Liver (tissue), 9 donors: ENCODE data around the gene OCA2. TPM values are rescaled to one million over a fixed set of nuclear protein-coding genes. Genes with fewer than 3 reads are reported as not detected.

Experiments used
- DNase-seq: peaks from one replicate; pipeline ENCODE4 v3.0.0-alpha.2; 2017; ENCODE audit warnings: low spot score
- H3K27ac ChIP-seq, 2 donors: one replicate each; pipeline ENCODE4 v1.7.0; 2013; ENCODE audit warnings: inconsistent platforms in 2 of 2, low read length in 2 of 2, control low read depth in 1 of 2, low read depth in 1 of 2, mild to moderate bottlenecking in 1 of 2
- H3K27me3 ChIP-seq, 4 donors: one replicate each; pipeline versions ENCODE4 v1.6.1 to v1.7.0; 2013; ENCODE audit warnings: low read length in 3 of 4, inconsistent platforms in 1 of 4, mild to moderate bottlenecking in 1 of 4, moderate library complexity in 1 of 4; ENCODE audit not compliant: control insufficient read depth in 4 of 4, insufficient read depth in 4 of 4
- H3K36me3 ChIP-seq, 4 donors: one replicate each; pipeline versions ENCODE4 v1.6.1 to v1.7.0; 2013; ENCODE audit warnings: low read length in 3 of 4, mild to moderate bottlenecking in 3 of 4, low read depth in 1 of 4, moderate library complexity in 1 of 4; ENCODE audit not compliant: control insufficient read depth in 4 of 4, insufficient read depth in 3 of 4
- H3K4me1 ChIP-seq, 4 donors: one replicate each; pipeline versions ENCODE4 v1.6.1 to v1.7.0; 2013; ENCODE audit warnings: low read length in 3 of 4, mild to moderate bottlenecking in 3 of 4, moderate library complexity in 1 of 4; ENCODE audit not compliant: control insufficient read depth in 4 of 4, insufficient read depth in 4 of 4
- H3K4me3 ChIP-seq, 3 donors: one replicate each; pipeline versions ENCODE4 v1.6.1 to v1.7.0; 2013; ENCODE audit warnings: low read length in 3 of 3, control low read depth in 1 of 3, low read depth in 1 of 3, mild to moderate bottlenecking in 1 of 3
- H3K9ac ChIP-seq, 2 donors: one replicate each; pipeline ENCODE4 v1.7.0; 2013; ENCODE audit warnings: low read length in 2 of 2, mild to moderate bottlenecking in 2 of 2, moderate library complexity in 2 of 2, control low read depth in 1 of 2, low read depth in 1 of 2
- H3K9me3 ChIP-seq, 4 donors: one replicate each; pipeline versions ENCODE4 v1.6.1 to v1.7.0; 2013; ENCODE audit warnings: low read length in 3 of 4; ENCODE audit not compliant: control insufficient read depth in 4 of 4
- EGR1 ChIP-seq, 2 donors: IDR thresholded peaks; 2 replicates each; pipeline ENCODE4 v1.6.1; 2016 to 2018; ENCODE audit warnings: antibody characterized with exemption in 2 of 2, low read depth in 2 of 2
- FOXA1 ChIP-seq: IDR thresholded peaks from 2 replicates; pipeline ENCODE4 v1.6.1; 2016; ENCODE audit warnings: antibody characterized with exemption
- FOXA2 ChIP-seq: IDR thresholded peaks from 2 replicates; pipeline ENCODE4 v1.6.1; 2016; ENCODE audit warnings: antibody characterized with exemption
- GABPA ChIP-seq, 2 donors: IDR thresholded peaks in 1 of 2; conservative IDR thresholded peaks in 1 of 2; 2 replicates each; pipeline ENCODE4 v1.6.1; 2016; ENCODE audit warnings: antibody characterized with exemption in 2 of 2, mild to moderate bottlenecking in 1 of 2, moderate library complexity in 1 of 2
- HNF4A ChIP-seq, 2 donors: conservative IDR thresholded peaks; 2 replicates each; pipeline ENCODE4 v1.6.1; 2016; ENCODE audit warnings: antibody characterized with exemption in 2 of 2, mild to moderate bottlenecking in 2 of 2
- HNF4G ChIP-seq: IDR thresholded peaks from 2 replicates; pipeline ENCODE4 v1.6.1; 2016; ENCODE audit warnings: antibody characterized with exemption
- JUND ChIP-seq, 2 donors: IDR thresholded peaks; 2 replicates each; pipeline ENCODE4 v1.6.1; 2016; ENCODE audit warnings: antibody characterized with exemption in 2 of 2
- NR2F2 ChIP-seq: IDR thresholded peaks from 2 replicates; pipeline ENCODE4 v1.6.1; 2016; ENCODE audit warnings: antibody characterized with exemption
- RAD21 ChIP-seq, 2 donors: IDR thresholded peaks; 2 replicates each; pipeline ENCODE4 v1.6.1; 2016; ENCODE audit warnings: antibody characterized with exemption in 2 of 2, mild to moderate bottlenecking in 2 of 2
- RXRA ChIP-seq, 2 donors: IDR thresholded peaks; 2 replicates each; pipeline ENCODE4 v1.6.1; 2017 to 2018; ENCODE audit warnings: antibody characterized with exemption in 2 of 2, mild to moderate bottlenecking in 1 of 2
- SP1 ChIP-seq: IDR thresholded peaks from 2 replicates; pipeline ENCODE4 v1.6.1; 2018; ENCODE audit warnings: antibody characterized with exemption, mild to moderate bottlenecking
- TAF1 ChIP-seq: conservative IDR thresholded peaks from 2 replicates; pipeline ENCODE4 v1.6.1; 2016; ENCODE audit warnings: antibody characterized with exemption, mild to moderate bottlenecking
- YY1 ChIP-seq: IDR thresholded peaks from 2 replicates; pipeline ENCODE4 v1.6.1; 2016; ENCODE audit warnings: antibody characterized with exemption, mild to moderate bottlenecking
- WGBS: extraction: QIAGEN DNeasy Blood & Tissue Kit; methylation state at CpG from one replicate; pipeline ENCODE4 v1.1.7; 2013; 5-methylcytosine and 5-hydroxymethylcytosine counted together
- polyA plus RNA-seq, 2 donors: library from polyadenylated mRNA; stranded (reverse) in 1 of 2; unstranded in 1 of 2; fragments of 200-250 nt in 1 of 2; fragments of >200 nt in 1 of 2; fragmentation: Nextera tagmentation in 1 of 2; extraction: Ambion mirVana in 1 of 2; gene quantifications; one replicate each; pipeline versions ENCODE4 v1.2.1 to v1.2.3, GENCODE V29; 2013 to 2015
- total RNA-seq, 2 donors: library from RNA; depleted of rRNA; stranded (reverse); fragments of >200 nt; gene quantifications; one replicate each; pipeline ENCODE4 v1.2.3, GENCODE V29; 2014
- TF ChIP-seq, protein P1 (sequence below): IDR thresholded peaks from 2 replicates; pipeline ENCODE4 v1.6.1; 2016; ENCODE audit warnings: antibody characterized with exemption
- TF ChIP-seq, protein P2 (sequence below): IDR thresholded peaks from 2 replicates; pipeline ENCODE4 v1.6.1; 2016; ENCODE audit warnings: antibody characterized with exemption
- TF ChIP-seq, protein P3 (sequence below): fragments of 150-350 bp; IDR thresholded peaks from 2 replicates; pipeline ENCODE4 v1.5.1; 2017; ENCODE audit warnings: improper control_type of control experiment, low read depth, low read length; ENCODE audit not compliant: missing input control
- TF ChIP-seq, protein P4 (sequence below): IDR thresholded peaks from 2 replicates; pipeline ENCODE4 v1.6.1; 2016; ENCODE audit warnings: antibody characterized with exemption
- TF ChIP-seq, protein P5 (sequence below): IDR thresholded peaks from 2 replicates; pipeline ENCODE4 v1.6.1; 2016; ENCODE audit warnings: antibody characterized with exemption, mild to moderate bottlenecking
- donor health status: healthy.
- donor health status: healthy.
- donor health status: healthy.
- donor health status: healthy.
- donor health status: healthy.

The OCA2 gene
- total and polyA plus RNA-seq, 4 donors: 0.02 to 0.56 (median 0.15) TPM

DNA sequence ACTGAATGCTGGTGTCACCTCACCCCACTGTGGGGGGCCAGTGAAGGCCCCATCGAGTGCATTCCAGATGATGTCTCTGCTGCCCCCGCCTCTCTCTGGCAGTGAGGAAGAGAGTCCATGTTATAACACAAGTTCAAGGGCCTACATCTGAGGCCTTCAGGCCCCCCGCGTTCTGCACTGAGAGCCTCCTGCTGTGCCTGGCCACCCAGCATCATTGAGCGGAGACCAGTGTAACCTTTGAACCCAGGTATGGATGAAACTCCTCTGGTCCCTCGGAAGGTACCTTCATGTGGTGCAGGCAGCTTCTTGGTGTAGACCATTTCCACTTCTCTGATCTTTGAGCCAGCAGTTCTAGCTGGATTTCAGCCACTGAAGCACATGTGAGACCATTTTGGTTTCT lies 324.9 kb downstream of the OCA2 start:
- Histone ChIP-seq H3K9me3 (peaks cover 0 to 2% (median 0%) of the 10 kb centered on the region in 4 donors), H3K36me3 (no peaks in the 10 kb centered on the region), H3K27me3 (no peaks in the 10 kb centered on the region), H3K4me1 (no peaks in the 10 kb centered on the region), H3K27ac (no peak overlapping the region), H3K9ac (no peak overlapping the region), H3K4me3 (no peak overlapping the region)
- DNase-seq: no peak
- TF ChIP-seq, protein P1, sequence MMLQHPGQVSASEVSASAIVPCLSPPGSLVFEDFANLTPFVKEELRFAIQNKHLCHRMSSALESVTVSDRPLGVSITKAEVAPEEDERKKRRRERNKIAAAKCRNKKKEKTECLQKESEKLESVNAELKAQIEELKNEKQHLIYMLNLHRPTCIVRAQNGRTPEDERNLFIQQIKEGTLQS: no peak
- TF ChIP-seq, protein P2, sequence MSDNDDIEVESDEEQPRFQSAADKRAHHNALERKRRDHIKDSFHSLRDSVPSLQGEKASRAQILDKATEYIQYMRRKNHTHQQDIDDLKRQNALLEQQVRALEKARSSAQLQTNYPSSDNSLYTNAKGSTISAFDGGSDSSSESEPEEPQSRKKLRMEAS: no peak
- WGBS: 93% methylated on average over 6 of the region's 6 CpGs

DNA sequence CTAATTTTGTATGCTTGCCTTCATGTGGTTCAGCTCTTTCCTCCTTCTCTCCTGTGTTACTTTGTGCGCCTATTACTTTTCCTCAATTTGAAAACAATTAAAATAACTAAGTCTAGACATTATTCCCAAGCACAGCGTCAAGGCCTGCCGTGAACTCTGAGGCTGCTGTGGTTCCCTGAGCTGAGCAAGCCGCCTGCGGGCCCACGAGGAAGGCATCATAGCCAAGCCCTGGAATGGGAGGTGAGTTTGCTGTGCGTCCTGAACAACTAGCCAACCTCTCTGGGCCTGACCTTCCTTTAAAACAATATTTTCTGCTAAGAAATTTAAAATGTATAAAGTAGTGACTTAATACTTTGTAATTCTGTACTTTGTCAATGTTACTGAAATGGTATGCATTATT lies 327.2 kb downstream of the OCA2 start:
- H3K27me3 ChIP-seq: no peaks in the 10 kb centered on the region
- H3K4me1 ChIP-seq: no peaks in the 10 kb centered on the region
- H3K9me3 ChIP-seq: peaks cover 0 to 5% (median 2%) of the 10 kb centered on the region in 4 donors
- WGBS: 89% methylated on average over 7 of the region's 7 CpGs
- H3K36me3 ChIP-seq: no peaks in the 10 kb centered on the region
- DNase-seq: no peak
- no peak overlapping the region for H3K4me3 ChIP-seq
- no peak overlapping the region for H3K27ac ChIP-seq
- TF ChIP-seq TAF1: no peak
- TF ChIP-seq HNF4G: no peak
- no peak for TF ChIP-seq FOXA2
- no peak for TF ChIP-seq GABPA (IDR thresholded peaks at IDR 0.05 in 1 of 2, conservative IDR thresholded peaks at IDR 0.05 in 1 of 2)
- TF ChIP-seq, protein P3, sequence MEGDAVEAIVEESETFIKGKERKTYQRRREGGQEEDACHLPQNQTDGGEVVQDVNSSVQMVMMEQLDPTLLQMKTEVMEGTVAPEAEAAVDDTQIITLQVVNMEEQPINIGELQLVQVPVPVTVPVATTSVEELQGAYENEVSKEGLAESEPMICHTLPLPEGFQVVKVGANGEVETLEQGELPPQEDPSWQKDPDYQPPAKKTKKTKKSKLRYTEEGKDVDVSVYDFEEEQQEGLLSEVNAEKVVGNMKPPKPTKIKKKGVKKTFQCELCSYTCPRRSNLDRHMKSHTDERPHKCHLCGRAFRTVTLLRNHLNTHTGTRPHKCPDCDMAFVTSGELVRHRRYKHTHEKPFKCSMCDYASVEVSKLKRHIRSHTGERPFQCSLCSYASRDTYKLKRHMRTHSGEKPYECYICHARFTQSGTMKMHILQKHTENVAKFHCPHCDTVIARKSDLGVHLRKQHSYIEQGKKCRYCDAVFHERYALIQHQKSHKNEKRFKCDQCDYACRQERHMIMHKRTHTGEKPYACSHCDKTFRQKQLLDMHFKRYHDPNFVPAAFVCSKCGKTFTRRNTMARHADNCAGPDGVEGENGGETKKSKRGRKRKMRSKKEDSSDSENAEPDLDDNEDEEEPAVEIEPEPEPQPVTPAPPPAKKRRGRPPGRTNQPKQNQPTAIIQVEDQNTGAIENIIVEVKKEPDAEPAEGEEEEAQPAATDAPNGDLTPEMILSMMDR: no peak
- TF ChIP-seq, protein P1: no peak
- TF ChIP-seq RAD21 (IDR thresholded peaks at IDR 0.05): no peak
- no peak for TF ChIP-seq SP1
- no peak for TF ChIP-seq YY1
- no peak for TF ChIP-seq EGR1 (IDR thresholded peaks at IDR 0.05; ENCODE audit: low read depth in 2 of 2)
- TF ChIP-seq NR2F2: no peak
- TF ChIP-seq FOXA1: no peak
- TF ChIP-seq, protein P4, sequence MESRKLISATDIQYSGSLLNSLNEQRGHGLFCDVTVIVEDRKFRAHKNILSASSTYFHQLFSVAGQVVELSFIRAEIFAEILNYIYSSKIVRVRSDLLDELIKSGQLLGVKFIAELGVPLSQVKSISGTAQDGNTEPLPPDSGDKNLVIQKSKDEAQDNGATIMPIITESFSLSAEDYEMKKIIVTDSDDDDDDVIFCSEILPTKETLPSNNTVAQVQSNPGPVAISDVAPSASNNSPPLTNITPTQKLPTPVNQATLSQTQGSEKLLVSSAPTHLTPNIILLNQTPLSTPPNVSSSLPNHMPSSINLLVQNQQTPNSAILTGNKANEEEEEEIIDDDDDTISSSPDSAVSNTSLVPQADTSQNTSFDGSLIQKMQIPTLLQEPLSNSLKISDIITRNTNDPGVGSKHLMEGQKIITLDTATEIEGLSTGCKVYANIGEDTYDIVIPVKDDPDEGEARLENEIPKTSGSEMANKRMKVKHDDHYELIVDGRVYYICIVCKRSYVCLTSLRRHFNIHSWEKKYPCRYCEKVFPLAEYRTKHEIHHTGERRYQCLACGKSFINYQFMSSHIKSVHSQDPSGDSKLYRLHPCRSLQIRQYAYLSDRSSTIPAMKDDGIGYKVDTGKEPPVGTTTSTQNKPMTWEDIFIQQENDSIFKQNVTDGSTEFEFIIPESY: no peak
- TF ChIP-seq RXRA (IDR thresholded peaks at IDR 0.05): no peak
- no peak for TF ChIP-seq HNF4A (conservative IDR thresholded peaks at IDR 0.05)
- TF ChIP-seq, protein P5, sequence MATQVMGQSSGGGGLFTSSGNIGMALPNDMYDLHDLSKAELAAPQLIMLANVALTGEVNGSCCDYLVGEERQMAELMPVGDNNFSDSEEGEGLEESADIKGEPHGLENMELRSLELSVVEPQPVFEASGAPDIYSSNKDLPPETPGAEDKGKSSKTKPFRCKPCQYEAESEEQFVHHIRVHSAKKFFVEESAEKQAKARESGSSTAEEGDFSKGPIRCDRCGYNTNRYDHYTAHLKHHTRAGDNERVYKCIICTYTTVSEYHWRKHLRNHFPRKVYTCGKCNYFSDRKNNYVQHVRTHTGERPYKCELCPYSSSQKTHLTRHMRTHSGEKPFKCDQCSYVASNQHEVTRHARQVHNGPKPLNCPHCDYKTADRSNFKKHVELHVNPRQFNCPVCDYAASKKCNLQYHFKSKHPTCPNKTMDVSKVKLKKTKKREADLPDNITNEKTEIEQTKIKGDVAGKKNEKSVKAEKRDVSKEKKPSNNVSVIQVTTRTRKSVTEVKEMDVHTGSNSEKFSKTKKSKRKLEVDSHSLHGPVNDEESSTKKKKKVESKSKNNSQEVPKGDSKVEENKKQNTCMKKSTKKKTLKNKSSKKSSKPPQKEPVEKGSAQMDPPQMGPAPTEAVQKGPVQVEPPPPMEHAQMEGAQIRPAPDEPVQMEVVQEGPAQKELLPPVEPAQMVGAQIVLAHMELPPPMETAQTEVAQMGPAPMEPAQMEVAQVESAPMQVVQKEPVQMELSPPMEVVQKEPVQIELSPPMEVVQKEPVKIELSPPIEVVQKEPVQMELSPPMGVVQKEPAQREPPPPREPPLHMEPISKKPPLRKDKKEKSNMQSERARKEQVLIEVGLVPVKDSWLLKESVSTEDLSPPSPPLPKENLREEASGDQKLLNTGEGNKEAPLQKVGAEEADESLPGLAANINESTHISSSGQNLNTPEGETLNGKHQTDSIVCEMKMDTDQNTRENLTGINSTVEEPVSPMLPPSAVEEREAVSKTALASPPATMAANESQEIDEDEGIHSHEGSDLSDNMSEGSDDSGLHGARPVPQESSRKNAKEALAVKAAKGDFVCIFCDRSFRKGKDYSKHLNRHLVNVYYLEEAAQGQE: no peak
- TF ChIP-seq JUND (IDR thresholded peaks at IDR 0.05): no peak
- TF ChIP-seq, protein P2: no peak
- H3K9ac ChIP-seq: no peak overlapping the region
